DMS114 treated with DMSO at 0.1 percent for 48 hours (cell line): Measurements from ENCODE around the gene WNT3.
"Not testable (repeated sequence)": the region's sequence is repeated elsewhere in the genome, so short reads cannot be mapped to it uniquely, and the experiment has no call there.

Experiments
- DNase-seq: peaks from one replicate; lab custom pipeline; 2025; ENCODE audit not compliant: unreplicated experiment; lab: John Stamatoyannopoulos, UW

The WNT3 gene

GRCh38 chr17:46814446-46814845 is 4.0 kb downstream of the WNT3 start:
- no peak for DNase-seq

- no peak for DNase-seq
These were observed 4.6 kb downstream of the WNT3 start for GRCh38 chr17:46813920-46814319.

GRCh38 chr17:46812624-46813318 is 5.7 kb downstream of the WNT3 start:
- no peak for DNase-seq

- DNase-seq: no peak
These were observed 6.4 kb downstream of the WNT3 start for GRCh38 chr17:46811978-46812583.

- DNase-seq: no peak
These were observed 7.7 kb downstream of the WNT3 start for GRCh38 chr17:46810837-46811236.

- DNase-seq: no peak
These were observed 9.4 kb downstream of the WNT3 start for GRCh38 chr17:46809110-46809571.

- DNase-seq: no peak
These were observed 12.7 kb downstream of the WNT3 start for GRCh38 chr17:46805771-46806170.

- no peak for DNase-seq
These were observed 14.9 kb downstream of the WNT3 start for GRCh38 chr17:46803544-46803943.

GRCh38 chr17:46802800-46803199 is 15.7 kb downstream of the WNT3 start:
- no peak for DNase-seq

- no peak for DNase-seq
These were observed 17.9 kb downstream of the WNT3 start for GRCh38 chr17:46800573-46800972.

GRCh38 chr17:46796956-46797530 is 21.4 kb downstream of the WNT3 start:
- DNase-seq: no peak

- no peak for DNase-seq
These were observed 22.0 kb downstream of the WNT3 start for GRCh38 chr17:46796524-46796923.

- DNase-seq: no peak
These were observed 22.4 kb downstream of the WNT3 start for GRCh38 chr17:46796084-46796483.

GRCh38 chr17:46795379-46795952 is 23.0 kb downstream of the WNT3 start:
- DNase-seq: no peak

- DNase-seq: no peak
These were observed 24.2 kb downstream of the WNT3 start for GRCh38 chr17:46794318-46794717.

- DNase-seq: no peak
These were observed 25.0 kb downstream of the WNT3 start for GRCh38 chr17:46793541-46793940.

GRCh38 chr17:46793023-46793422 is 25.5 kb downstream of the WNT3 start:
- not testable (repeated sequence) for DNase-seq

- no peak for DNase-seq
These were observed 26.4 kb downstream of the WNT3 start for GRCh38 chr17:46792071-46792470.

- no peak for DNase-seq
These were observed 27.0 kb downstream of the WNT3 start for GRCh38 chr17:46791531-46791930.

GRCh38 chr17:46790216-46790615 is 28.3 kb downstream of the WNT3 start:
- DNase-seq: no peak

GRCh38 chr17:46789610-46790009 is 28.9 kb downstream of the WNT3 start:
- DNase-seq: no peak

GRCh38 chr17:46788796-46789195 is 29.7 kb downstream of the WNT3 start:
- no peak for DNase-seq
